ENCODE data around the gene COL13A1.

GRCh38 chr10:69759641-69760040 lies 42.1 kb upstream of the COL13A1 start:
- TF ChIP-seq CTCF (IDR thresholded peaks at IDR 0.05) (no peak), POLR2AphosphoS5 (IDR thresholded peaks at IDR 0.05; ENCODE audit: insufficient read depth in 1 of 2, low read depth in 1 of 2) (no peak), POLR2A (IDR thresholded peaks at IDR 0.05) (no peak)

Data from vagina (tissue), 2 donors.